GM21367 (cell line): Measurements from ENCODE around the gene LIPM.

ENCODE experiments used
- ATAC-seq: cut with Tn5 transposase; IDR thresholded peaks from one replicate; pipeline ENCODE4 v1.9.1; 2021; ENCODE audit not compliant: unreplicated experiment

Gene LIPM

DNA sequence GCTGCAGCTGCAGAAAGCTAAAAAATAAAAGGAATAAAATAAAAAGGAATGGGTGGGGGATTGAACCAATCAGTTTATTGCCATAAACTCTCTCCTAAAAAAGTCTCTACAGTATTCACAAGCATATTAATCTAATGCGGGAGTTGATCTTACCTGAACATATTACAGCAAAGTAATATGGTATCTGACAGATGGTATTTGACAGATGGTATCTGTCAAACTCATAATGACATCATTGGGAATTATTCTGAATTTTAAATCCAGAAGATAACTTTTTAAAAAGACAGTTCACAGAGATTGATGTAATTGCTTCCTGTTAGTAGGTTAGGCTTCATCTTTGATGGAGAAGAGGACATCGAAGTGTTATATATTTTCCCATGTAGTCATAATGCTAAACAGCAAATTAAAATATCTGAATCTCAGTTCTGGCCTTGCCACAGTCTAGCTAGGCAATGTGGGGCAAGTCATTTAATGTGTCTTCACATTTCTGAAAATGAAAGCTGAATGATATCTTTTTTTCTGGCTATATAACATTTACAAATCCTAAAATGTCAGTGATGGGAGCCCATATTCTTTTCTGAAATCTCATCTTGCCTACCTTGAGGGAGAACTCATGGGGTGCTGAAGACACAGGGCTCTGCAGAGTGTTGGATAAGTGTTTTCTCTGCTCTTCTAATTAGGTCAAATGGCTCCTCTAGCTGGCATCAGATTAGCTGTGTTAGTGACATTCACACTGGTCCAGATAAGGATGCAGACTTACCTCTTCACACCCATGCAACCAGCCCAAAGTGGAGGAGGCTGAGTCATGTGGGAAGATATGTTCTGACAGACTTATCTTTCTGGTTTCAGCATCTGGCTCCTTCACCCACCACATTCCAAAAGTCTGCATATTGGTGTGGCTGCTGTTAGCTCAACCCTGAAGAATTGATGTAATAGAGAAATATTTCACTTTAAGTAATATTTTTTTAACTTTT is 2.1 kb upstream of the LIPM start:
- no peak for ATAC-seq

- ATAC-seq = no peak
These were observed 1.1 kb downstream of the LIPM start for GRCh38 chr10:88803641-88804040.

- ATAC-seq = no peak
These were observed 1.7 kb downstream of the LIPM start for GRCh38 chr10:88804083-88804812.

DNA sequence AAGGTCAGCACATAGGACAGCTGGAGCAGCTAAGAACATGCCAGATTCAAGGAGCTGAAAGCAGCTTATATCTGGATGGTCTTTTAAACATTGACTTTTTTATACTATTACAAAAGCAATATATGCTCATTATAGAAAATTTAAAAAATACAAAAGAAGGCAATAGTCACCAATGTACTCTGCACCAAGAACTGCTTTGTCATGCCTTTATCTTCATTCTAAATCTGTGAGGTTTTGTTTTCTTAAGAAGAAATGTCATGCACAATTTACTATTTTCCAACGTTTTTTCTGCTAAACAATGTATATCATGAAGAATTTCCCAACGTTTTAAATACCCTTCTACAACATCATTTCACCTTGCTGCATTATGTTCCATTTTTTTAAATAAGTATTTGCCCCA is 2.8 kb downstream of the LIPM start:
- no peak for ATAC-seq

DNA sequence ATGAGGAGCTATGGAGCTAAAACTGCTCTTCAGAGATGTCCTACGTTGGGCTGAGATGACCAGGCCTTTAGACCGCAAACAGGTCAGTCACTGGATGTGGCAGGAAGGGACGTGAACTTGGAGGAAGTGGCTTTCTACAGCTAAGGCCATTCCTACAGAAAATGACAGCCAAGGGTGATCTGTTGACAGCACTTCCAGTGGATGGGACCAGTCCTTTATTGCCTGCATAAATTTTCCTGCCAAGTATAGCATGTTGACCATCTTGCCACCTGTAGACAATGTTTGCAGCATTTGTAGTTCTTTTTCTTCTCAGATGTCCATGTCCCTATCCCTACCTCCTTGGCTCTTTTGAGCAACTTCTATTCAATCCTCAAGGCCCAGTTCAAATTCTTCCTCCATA is 3.4 kb downstream of the LIPM start:
- no peak for ATAC-seq

GRCh38 chr10:88809621-88810020 is 7.1 kb downstream of the LIPM start:
- no peak for ATAC-seq

- no peak for ATAC-seq
These were observed 7.8 kb downstream of the LIPM start for GRCh38 chr10:88810196-88810961.

GRCh38 chr10:88813200-88813599 is 10.7 kb downstream of the LIPM start:
- no peak for ATAC-seq

- ATAC-seq = no peak
These were observed 16.8 kb downstream of the LIPM start for GRCh38 chr10:88819290-88819689.

- ATAC-seq = no peak
These were observed 18.3 kb downstream of the LIPM start for GRCh38 chr10:88820748-88821401.

- no peak for ATAC-seq
These were observed 23.9 kb downstream of the LIPM start for GRCh38 chr10:88826388-88826787.

- no peak for ATAC-seq
These were observed 25.1 kb downstream of the LIPM start for GRCh38 chr10:88827671-88828070.

- ATAC-seq = no peak
These were observed 25.8 kb downstream of the LIPM start for GRCh38 chr10:88828310-88828709.

- no peak for ATAC-seq
These were observed 28.2 kb downstream of the LIPM start for GRCh38 chr10:88830643-88831268.

GRCh38 chr10:88831709-88832108 is 29.2 kb downstream of the LIPM start:
- no peak for ATAC-seq

GRCh38 chr10:88832376-88832775 is 29.8 kb downstream of the LIPM start:
- no peak for ATAC-seq

GRCh38 chr10:88833156-88833555 is 30.6 kb downstream of the LIPM start:
- ATAC-seq = no peak

- ATAC-seq = no peak
These were observed 31.2 kb downstream of the LIPM start for GRCh38 chr10:88833723-88834122.

GRCh38 chr10:88835096-88835909 is 32.8 kb downstream of the LIPM start:
- ATAC-seq = peak; percentile 72

- peak; percentile 27 for ATAC-seq
These were observed 33.3 kb downstream of the LIPM start for GRCh38 chr10:88835910-88836221.
